Skeletal muscle tissue (tissue), 4 donors: ENCODE measurements around the gene PDSS2. TPM values are rescaled to one million over a fixed set of nuclear protein-coding genes. Genes with fewer than 3 reads are reported as not detected.
"Not testable (repeated sequence)": the region's sequence is repeated elsewhere in the genome, so short reads cannot be mapped to it uniquely, and the experiment has no call there.

Experiments
- H3K27ac ChIP-seq: one replicate; pipeline ENCODE4 v1.7.0; 2013; ENCODE audit warnings: mild to moderate bottlenecking, low read depth, low read length, inconsistent platforms
- H3K27me3 ChIP-seq, 3 donors: one replicate each; pipeline ENCODE4 v1.7.0; 2013; ENCODE audit warnings: low read length in 3 of 3; ENCODE audit not compliant: control insufficient read depth in 3 of 3, insufficient read depth in 3 of 3
- H3K36me3 ChIP-seq, 3 donors: one replicate each; pipeline ENCODE4 v1.7.0; 2013; ENCODE audit warnings: low read length in 3 of 3; ENCODE audit not compliant: control insufficient read depth in 3 of 3, insufficient read depth in 3 of 3
- H3K4me1 ChIP-seq, 3 donors: one replicate each; pipeline ENCODE4 v1.7.0; 2013; ENCODE audit warnings: low read length in 3 of 3, mild to moderate bottlenecking in 3 of 3; ENCODE audit not compliant: control insufficient read depth in 3 of 3, insufficient read depth in 3 of 3
- H3K4me3 ChIP-seq, 3 donors: one replicate each; pipeline ENCODE4 v1.7.0; 2013; ENCODE audit warnings: low read length in 3 of 3
- H3K9ac ChIP-seq, 3 donors: one replicate each; pipeline ENCODE4 v1.7.0; 2013; ENCODE audit warnings: low read length in 3 of 3, mild to moderate bottlenecking in 3 of 3, moderate library complexity in 2 of 3, low read depth in 1 of 3
- H3K9me3 ChIP-seq, 3 donors: one replicate each; pipeline ENCODE4 v1.7.0; 2013; ENCODE audit warnings: low read length in 3 of 3; ENCODE audit not compliant: control insufficient read depth in 3 of 3
- total RNA-seq: library from RNA; depleted of rRNA; stranded (reverse); fragments of >200 nt; gene quantifications from one replicate; pipeline ENCODE4 v1.2.3, GENCODE V29; 2014
- donor health status: Osteomylitis.

PDSS2 gene
- total RNA-seq, 1 donor from 2014 or later, result 6.8 TPM

- no peak overlapping the region for H3K4me3 ChIP-seq
These were observed 335.9 kb downstream of the PDSS2 start for GRCh38 chr6:107123501-107123900.

GRCh38 chr6:107122748-107123147 lies 336.6 kb downstream of the PDSS2 start:
- H3K9me3 ChIP-seq, result no peaks in the 10 kb centered on the region
- H3K4me1 ChIP-seq, result no peaks in the 10 kb centered on the region
- H3K4me3 ChIP-seq, result no peak overlapping the region
- H3K27me3 ChIP-seq, result no peaks in the 10 kb centered on the region
- H3K36me3 ChIP-seq, result no peaks in the 10 kb centered on the region
- H3K27ac ChIP-seq, result no peak overlapping the region
- H3K9ac ChIP-seq, result no peak overlapping the region

More at GRCh38 chr6:107123501-107123900, 335.9 kb downstream of the PDSS2 start:
- Histone ChIP-seq H3K9me3 (no peaks in the 10 kb centered on the region), H3K4me1 (no peaks in the 10 kb centered on the region), H3K36me3 (no peaks in the 10 kb centered on the region), H3K9ac (no peak overlapping the region), H3K27me3 (no peaks in the 10 kb centered on the region), H3K27ac (no peak overlapping the region)

DNA sequence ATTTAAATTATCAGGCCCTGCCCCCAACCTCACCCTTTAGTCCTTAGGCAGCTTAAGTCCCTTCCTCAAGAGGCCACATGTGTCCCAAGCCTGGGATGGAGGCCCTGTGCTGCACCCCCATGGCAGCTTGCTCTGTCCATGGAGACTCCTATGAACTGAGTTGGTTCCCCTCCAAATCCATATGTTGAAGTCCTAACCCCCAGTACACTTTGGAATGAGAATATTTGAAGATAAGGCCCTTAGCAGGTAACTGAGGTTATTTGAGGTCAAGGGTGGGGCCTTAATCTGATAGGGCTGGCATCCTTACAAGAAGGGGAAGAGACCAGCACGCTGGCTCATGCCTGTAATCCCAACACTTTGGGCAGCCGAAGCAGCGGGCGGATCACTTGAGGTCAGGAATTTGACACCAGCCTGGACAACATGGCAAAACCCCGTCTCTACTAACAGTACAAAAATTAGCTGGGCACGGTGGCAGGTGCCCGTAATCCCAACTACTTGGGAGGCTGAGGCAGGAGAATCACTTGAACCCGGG lies 337.3 kb downstream of the PDSS2 start:
- H3K36me3 ChIP-seq, result no peaks in the 10 kb centered on the region

DNA sequence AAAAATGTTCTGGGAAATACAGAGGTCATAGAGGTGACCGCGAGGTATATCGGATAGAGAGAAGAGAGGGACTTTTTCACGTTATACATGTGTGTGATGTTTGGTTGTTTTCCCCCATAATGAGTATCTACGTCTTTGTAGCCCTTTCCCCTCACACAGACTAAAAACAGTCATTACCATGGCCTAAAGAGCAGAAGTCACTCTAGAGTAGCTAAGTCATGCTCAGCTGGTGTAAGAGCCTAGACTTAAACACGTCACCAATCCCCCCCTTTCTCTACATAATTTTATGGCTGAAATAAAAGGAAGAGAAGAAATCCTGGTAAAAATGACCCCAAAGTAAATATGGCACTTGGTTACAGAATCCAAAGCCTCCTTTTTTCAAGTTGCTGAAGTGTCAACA lies 338.1 kb downstream of the PDSS2 start:
- H3K4me3 ChIP-seq, result no peak overlapping the region
- no peaks in the 10 kb centered on the region for H3K36me3 ChIP-seq
- peaks cover 1 to 5% (median 5%) of the 10 kb centered on the region in 3 donors for H3K4me1 ChIP-seq
- H3K9me3 ChIP-seq, result no peaks in the 10 kb centered on the region
- H3K27ac ChIP-seq, result no peak overlapping the region
- H3K9ac ChIP-seq, result no peak overlapping the region
- no peaks in the 10 kb centered on the region for H3K27me3 ChIP-seq

More for the DNA sequence above, 337.3 kb downstream of the PDSS2 start:
- Histone ChIP-seq H3K27me3 (no peaks in the 10 kb centered on the region), H3K27ac (no peak overlapping the region), H3K9ac (no peak overlapping the region), H3K4me3 (no peak overlapping the region), H3K9me3 (no peaks in the 10 kb centered on the region), H3K4me1 (no peaks in the 10 kb centered on the region)

- Histone ChIP-seq H3K36me3 (no peaks in the 10 kb centered on the region), H3K27ac (no peak overlapping the region), H3K9ac (no peak overlapping the region), H3K4me3 (no peak overlapping the region), H3K27me3 (no peaks in the 10 kb centered on the region), H3K9me3 (no peaks in the 10 kb centered on the region), H3K4me1 (peaks cover 4 to 9% (median 6%) of the 10 kb centered on the region in 3 donors)
These were observed 339.0 kb downstream of the PDSS2 start for GRCh38 chr6:107120404-107120803.

DNA sequence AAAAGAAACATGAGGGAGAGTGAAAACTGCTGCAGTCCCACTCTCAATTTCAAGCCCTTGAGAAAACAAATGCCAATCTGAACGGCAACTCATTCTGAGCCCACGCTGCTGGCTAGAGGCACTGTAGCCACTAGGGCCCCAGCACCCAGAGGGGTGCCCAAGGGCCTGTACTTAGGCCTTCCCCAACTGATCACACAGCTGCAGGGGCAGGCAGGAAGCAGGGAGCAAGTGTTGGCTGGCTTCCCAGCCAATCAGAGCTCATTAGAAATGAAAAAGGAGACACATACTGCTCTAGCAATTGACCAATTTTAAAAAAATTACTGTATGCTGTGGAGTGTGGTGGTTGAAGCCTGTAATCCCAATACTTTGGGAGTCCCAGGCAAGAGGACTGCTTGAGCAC lies 340.4 kb downstream of the PDSS2 start:
- no peak overlapping the region for H3K4me3 ChIP-seq
- no peak overlapping the region for H3K27ac ChIP-seq
- no peak overlapping the region for H3K9ac ChIP-seq
- no peaks in the 10 kb centered on the region for H3K9me3 ChIP-seq
- no peaks in the 10 kb centered on the region for H3K36me3 ChIP-seq
- peaks cover 5 to 10% (median 7%) of the 10 kb centered on the region in 3 donors for H3K4me1 ChIP-seq
- H3K27me3 ChIP-seq, result no peaks in the 10 kb centered on the region

DNA sequence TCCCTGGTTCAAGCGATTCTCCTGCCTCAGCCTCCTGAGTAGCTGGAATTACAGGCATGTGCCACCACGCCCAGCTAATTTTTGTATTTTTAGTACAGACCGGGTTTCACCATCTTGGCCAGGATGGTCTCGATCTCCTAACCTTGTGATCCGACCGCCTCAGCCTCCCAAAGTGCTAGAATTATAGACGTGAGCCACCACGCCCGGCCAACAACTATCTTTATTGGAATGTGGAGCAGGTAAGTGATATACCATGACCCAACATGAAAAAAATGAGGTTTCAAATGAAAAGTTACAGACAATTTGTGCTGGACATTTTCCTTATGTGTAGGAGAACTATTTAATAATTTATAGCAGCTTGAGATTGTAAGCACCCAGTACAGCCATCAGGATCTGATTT lies 340.8 kb downstream of the PDSS2 start:
- H3K9ac ChIP-seq, H3K4me3 ChIP-seq, H3K36me3 ChIP-seq, H3K9me3 ChIP-seq, H3K27ac ChIP-seq, H3K27me3 ChIP-seq: not testable (repeated sequence)
- H3K4me1 ChIP-seq, result peaks cover 9 to 15% (median 12%) of the 10 kb centered on the region in 3 donors

DNA sequence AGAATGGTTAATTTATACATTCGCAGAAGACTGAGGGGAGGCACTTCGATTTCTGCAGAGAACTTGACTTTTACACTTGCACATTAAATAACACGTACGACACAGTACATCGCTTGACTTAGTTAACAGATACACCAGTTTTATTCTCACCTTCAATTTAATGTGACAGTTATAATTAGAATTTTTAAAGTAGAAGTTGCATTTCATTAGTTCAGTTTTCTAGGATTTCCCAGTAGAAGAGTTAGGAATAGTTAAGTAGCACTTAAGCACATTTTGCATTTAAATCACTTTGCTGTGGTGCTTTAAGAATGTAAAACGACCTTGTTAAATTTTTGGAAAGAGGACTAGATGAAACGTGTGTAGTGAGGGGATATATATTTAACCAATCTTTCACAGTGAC lies 342.4 kb downstream of the PDSS2 start:
- no peak overlapping the region for H3K27ac ChIP-seq
- no peaks in the 10 kb centered on the region for H3K36me3 ChIP-seq
- no peak overlapping the region for H3K9ac ChIP-seq
- H3K4me3 ChIP-seq, result no peak overlapping the region
- no peaks in the 10 kb centered on the region for H3K9me3 ChIP-seq
- H3K27me3 ChIP-seq, result no peaks in the 10 kb centered on the region
- peaks cover 12 to 16% (median 14%) of the 10 kb centered on the region in 3 donors for H3K4me1 ChIP-seq

GRCh38 chr6:107116328-107116892 lies 343.0 kb downstream of the PDSS2 start:
- H3K27ac ChIP-seq, result peak overlapping the region; percentile 0
- no peaks in the 10 kb centered on the region for H3K9me3 ChIP-seq
- H3K4me3 ChIP-seq, result peak overlapping the region; percentile 74 to 80 (median 76)
- H3K27me3 ChIP-seq, result no peaks in the 10 kb centered on the region
- peaks cover 12 to 16% (median 14%) of the 10 kb centered on the region in 3 donors for H3K4me1 ChIP-seq
- peak overlapping the region in 2 of 3 donors; percentile 61 to 85 for H3K9ac ChIP-seq
- H3K36me3 ChIP-seq, result no peaks in the 10 kb centered on the region

DNA sequence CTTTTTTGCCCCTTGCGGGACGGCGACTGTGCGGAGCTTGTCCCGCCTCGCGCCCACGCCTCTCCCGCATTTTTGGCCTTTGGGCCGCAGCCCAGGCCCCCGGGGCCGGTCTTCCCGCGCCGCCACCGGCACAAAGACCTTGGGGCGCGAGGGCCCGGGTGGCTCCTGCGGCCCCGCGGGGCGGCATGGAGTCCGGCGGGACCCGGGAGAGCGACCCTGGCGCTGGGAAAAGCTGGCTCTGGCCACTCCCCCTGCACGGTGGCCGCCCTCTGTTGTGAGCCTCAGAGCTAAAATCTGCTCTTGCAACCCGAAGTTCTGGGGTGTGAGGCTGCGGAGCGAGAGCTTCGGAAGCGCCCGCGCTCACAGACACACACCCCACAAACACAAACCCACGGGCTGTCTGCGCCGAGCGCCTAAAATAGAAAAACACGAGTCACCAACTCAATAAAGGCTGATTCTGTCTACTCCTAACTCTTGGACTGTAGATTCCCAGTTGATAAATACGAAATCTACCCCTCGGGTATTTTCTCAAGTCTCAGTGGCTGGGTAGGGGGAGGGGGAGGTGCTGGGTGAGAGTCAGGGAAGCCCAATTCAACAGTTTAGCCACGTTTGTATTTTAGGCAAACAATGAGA lies 343.6 kb downstream of the PDSS2 start:
- Histone ChIP-seq H3K4me1 (peaks cover 12 to 16% (median 14%) of the 10 kb centered on the region in 3 donors), H3K27me3 (no peaks in the 10 kb centered on the region), H3K36me3 (no peaks in the 10 kb centered on the region), H3K9me3 (no peaks in the 10 kb centered on the region), H3K9ac (peak overlapping the region; percentile 20 to 85 (median 66)), H3K4me3 (peak overlapping the region; percentile 74 to 80 (median 76)), H3K27ac (peak overlapping the region; percentile 0)
